ENCODE results near the gene MPV17L2.

GRCh38 chr19:18149596-18149975 lies 43.4 kb upstream of the MPV17L2 start:
- TF ChIP-seq CTCF (IDR thresholded peaks at IDR 0.05) = no peak
- TF ChIP-seq POLR2A (IDR thresholded peaks at IDR 0.05) = no peak

Data from lower leg skin (tissue), 3 donors.